Brain microvascular endothelial cell (primary cell): Measurements from ENCODE around the gene TRPM2.
"Not testable (repeated sequence)": the region's sequence is repeated elsewhere in the genome, so short reads cannot be mapped to it uniquely, and the experiment has no call there.

Experiments used
- DNase-seq: peaks from one replicate; pipeline ENCODE4 v3.0.0-alpha.2; 2020
- H3K27ac ChIP-seq: fragments of 250-450 bp; sonication (Bioruptor Pico); 2 replicates; pipeline ENCODE4 v1.5.1; 2020; ENCODE audit warnings: mild to moderate bottlenecking, moderate library complexity
- H3K27me3 ChIP-seq: fragments of 250-450 bp; sonication (Bioruptor Pico); replicated peaks from 2 replicates; pipeline ENCODE4 v1.5.1; 2020; ENCODE audit warnings: mild to moderate bottlenecking
- H3K36me3 ChIP-seq: fragments of 250-450 bp; sonication (Bioruptor Pico); replicated peaks from 2 replicates; pipeline ENCODE4 v1.5.1; 2020; ENCODE audit warnings: mild to moderate bottlenecking
- H3K4me3 ChIP-seq: 2 replicates; pipeline ENCODE4 v1.5.1; 2011; ENCODE audit warnings: low read depth, mild to moderate bottlenecking, control low read depth, low read length, moderate library complexity
- CTCF ChIP-seq: IDR thresholded peaks from 2 replicates; pipeline ENCODE4 v1.5.1; 2011; ENCODE audit warnings: low read depth, mild to moderate bottlenecking, moderate library complexity, low read length, control low read depth, inconsistent platforms; ENCODE audit errors: missing control alignments
- in situ Hi-C: cut with HindIII; loops from 2 replicates; pipeline ENCODE4 v1.10.0; 2017; ENCODE audit warnings: low sequenced_read_pairs, low pct_ligation_motif_present

TRPM2 gene

DNA sequence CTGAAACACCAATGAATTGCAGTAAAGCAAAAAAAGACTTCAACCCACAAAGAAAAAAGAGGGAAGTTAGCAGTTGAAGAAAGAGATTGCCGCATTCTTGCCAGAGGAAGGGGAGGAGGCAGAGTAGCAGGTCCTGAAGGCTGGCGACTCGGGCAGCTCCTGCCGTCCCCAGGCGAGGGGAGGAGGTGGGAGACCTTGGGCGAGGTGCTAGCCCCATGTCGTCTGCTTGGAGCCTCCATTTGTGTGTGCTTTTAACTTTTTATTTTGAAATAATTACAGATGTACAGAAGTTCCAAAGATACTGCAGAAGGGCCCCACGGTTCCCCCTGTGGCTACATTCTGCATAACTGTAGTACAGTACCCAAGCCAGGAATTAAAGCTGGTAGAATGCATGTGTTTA is 6.7 kb downstream of the TRPM2 start:
- no peak overlapping the region for H3K4me3 ChIP-seq

DNA sequence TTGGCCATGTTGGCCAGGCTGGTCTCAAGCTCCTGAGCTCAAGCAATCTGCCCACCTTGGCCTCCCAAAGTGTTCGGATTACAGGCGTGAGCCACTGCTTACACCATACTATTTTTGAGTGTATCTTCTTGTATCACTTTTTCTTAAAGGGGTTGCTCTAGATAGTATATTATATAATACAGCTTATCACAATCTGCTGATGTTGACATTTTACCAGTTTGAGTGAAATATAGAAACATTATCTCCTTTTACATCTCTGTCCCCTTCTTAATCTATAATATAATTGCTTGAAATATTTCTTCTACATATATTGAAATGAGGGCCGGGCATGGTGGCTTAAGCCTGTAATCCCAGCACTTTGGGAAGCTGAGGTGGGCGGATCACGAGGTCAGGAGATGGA is 8.5 kb downstream of the TRPM2 start:
- DNase-seq, in situ Hi-C loops, H3K4me3 ChIP-seq, H3K27me3 ChIP-seq, H3K27ac ChIP-seq, H3K36me3 ChIP-seq: not testable (repeated sequence)

More for the DNA sequence above, 6.7 kb downstream of the TRPM2 start:
- no peak overlapping the region for H3K27ac ChIP-seq
- in situ Hi-C loops, result no loop called here
- H3K27me3 ChIP-seq, result no peaks in the 10 kb centered on the region
- DNase-seq, result no peak
- H3K36me3 ChIP-seq, result no peaks in the 10 kb centered on the region
- TF ChIP-seq CTCF, result peak; percentile 12

DNA sequence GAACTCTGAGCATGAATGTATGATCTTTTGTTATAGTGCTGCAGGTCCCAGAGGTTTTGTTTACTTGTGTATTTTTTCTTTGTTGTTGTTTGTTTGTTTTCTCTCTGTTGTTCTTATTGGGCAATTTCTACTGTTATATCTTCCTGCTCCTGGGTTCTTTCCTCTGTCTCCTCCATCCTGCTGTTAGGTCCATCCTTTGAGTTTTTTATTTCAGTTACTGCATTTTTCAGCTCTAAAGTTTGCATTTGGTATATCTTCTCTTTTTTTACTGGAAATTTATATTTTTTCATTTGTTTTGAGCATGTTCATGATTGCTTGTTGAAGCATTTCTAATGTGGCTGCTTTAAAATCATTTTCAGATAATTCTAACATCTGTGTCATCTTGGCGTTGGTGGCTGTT is 9.9 kb downstream of the TRPM2 start:
- in situ Hi-C loops, result no loop called here

DNA sequence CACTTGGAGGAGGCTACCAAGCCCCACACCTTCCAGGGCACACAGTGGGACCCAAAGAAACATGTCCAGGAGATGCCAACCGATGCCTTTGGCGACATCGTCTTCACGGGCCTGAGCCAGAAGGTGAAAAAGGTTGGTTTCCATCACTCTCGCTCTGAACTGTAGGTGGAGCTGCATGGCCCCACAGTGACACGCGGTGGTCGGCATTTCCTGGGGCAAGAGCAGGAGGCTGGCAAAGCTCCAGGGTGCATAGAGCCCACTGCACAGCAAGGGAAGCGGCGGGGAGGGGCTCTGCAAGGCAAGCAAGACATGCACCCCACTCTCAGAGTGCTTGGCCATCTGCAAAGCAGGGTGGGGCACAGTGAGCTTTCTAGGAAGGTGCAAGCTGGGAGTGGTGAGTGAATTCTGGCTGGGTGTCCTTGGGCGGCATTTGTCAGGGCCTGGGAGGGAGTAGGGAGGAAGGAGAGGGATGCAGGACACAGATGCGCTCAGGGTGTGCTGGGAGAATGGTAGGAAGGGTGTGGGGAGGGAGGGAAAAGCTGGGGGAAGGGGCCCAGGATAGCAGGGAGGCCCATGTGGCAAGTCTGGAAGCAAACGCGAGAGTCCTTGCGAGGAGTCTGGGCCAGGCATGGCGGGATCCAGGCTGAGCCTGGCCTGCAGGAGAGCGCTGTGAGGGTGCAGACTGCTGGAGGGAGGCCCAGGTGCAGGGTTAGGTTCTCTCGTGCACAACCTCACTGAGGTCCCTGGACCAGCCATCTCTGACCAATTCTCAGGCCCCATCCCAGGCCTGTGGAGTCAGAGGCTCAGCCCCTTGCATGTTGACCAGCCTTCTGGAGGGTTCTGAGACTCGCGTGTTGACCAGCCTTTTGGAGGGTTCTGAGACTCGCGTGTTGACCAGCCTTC is 11.0 kb downstream of the TRPM2 start:
- Histone ChIP-seq H3K27me3 (no peaks in the 10 kb centered on the region), H3K36me3 (no peaks in the 10 kb centered on the region), H3K27ac (no peak overlapping the region), H3K4me3 (no peak overlapping the region)
- in situ Hi-C loops, result no loop called here
- no peak for TF ChIP-seq CTCF
- DNase-seq, result no peak

More for the DNA sequence above, 9.9 kb downstream of the TRPM2 start:
- TF ChIP-seq CTCF, result no peak
- H3K27me3 ChIP-seq, result no peaks in the 10 kb centered on the region
- H3K4me3 ChIP-seq, result no peak overlapping the region
- no peak overlapping the region for H3K27ac ChIP-seq
- H3K36me3 ChIP-seq, result no peaks in the 10 kb centered on the region
- no peak for DNase-seq

DNA sequence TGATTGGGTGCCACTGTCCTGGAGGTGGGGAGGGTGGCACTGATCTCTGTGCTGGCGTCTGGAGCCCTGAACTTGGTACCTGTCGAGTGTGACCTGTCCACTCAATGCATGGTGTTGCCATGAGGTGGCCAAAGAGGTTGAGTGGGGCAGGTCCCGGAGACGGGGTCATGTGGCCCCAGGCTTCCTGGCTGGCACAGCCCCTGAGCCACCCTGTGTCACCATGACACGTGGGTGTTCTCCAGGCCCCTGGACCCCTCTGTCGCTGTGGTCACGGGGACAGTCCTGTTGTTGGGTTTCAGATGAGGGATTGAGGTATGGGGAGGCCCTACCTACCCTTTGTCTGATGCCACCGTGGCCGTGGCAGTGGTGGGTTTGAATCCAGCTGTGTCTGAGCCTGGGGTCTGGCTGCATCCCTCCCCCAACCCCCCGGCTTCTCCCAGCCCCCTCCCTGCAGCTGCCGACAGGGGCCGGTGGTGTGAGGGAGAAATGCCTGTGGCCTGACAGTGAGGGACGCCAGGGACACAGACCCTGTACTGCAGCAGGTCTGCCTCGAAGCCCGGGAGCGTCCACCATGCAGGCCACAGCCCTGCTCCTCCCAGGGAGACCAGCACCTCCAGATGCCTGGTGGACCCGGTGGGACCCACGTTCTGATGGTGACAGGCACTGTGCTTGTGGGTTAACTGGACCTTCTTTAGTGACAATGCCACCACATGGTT is 12.0 kb downstream of the TRPM2 start:
- no peak for DNase-seq
- Histone ChIP-seq H3K27me3 (no peaks in the 10 kb centered on the region), H3K4me3 (no peak overlapping the region), H3K27ac (no peak overlapping the region), H3K36me3 (no peaks in the 10 kb centered on the region)
- in situ Hi-C loops, result no loop called here
- TF ChIP-seq CTCF, result no peak

GRCh38 chr21:44365967-44366585 is 12.7 kb downstream of the TRPM2 start:
- H3K36me3 ChIP-seq, result no peaks in the 10 kb centered on the region
- in situ Hi-C loops, result no loop called here
- H3K27ac ChIP-seq, result no peak overlapping the region
- H3K27me3 ChIP-seq, result no peaks in the 10 kb centered on the region
- H3K4me3 ChIP-seq, result no peak overlapping the region
- no peak for DNase-seq
- TF ChIP-seq CTCF, result no peak
